RWPE1 (cell line): ENCODE data around the gene MYPOP.

ENCODE experiments used
- CTCF ChIA-PET: fragments of 350-600 bp; sonication (Branson Sonifier 250); formaldehyde crosslinking; extraction: SDS; loops from one replicate; lab custom pipeline; 2021; lab: Yijun Ruan, JAX
- POLR2A ChIA-PET: fragments of 400-600 bp; formaldehyde crosslinking; extraction: SDS; loops from one replicate; lab custom pipeline; 2020; ENCODE audit warnings: antibody characterized with exemption; ENCODE audit not compliant: low non-redundant PET; lab: Yijun Ruan, JAX
- DNase-seq: peaks from one replicate; pipeline ENCODE4 v3.0.0; 2012; ENCODE audit warnings: low spot score
- H3K27ac ChIP-seq: fragments of 450-650 bp; 2 replicates; pipeline ENCODE4 v1.5.1; 2017
- CTCF ChIP-seq: fragments of 450-650 bp; conservative IDR thresholded peaks from 2 replicates; pipeline ENCODE4 v1.5.1; 2017; ENCODE audit warnings: low read depth, mild to moderate bottlenecking

The MYPOP gene

GRCh38 chr19:45865269-45865948, 37.0 kb downstream of the MYPOP start:
- no peak for TF ChIP-seq CTCF
- POLR2A ChIA-PET: no interaction called here
- H3K27ac ChIP-seq: no peak overlapping the region
- no peak for DNase-seq
- CTCF ChIA-PET: interaction anchor here (0.5 to 1.5 kb wide), 4 partner anchors 17 to 49 kb away, joined by 3 read pairs; no protein-coding TSS in a partner anchor

- ChIA-PET CTCF (interaction anchor here (0.5 to 1.7 kb wide), 6 partner anchors 18 to 146 kb away, joined by 3 to 8 read pairs (median 4); no protein-coding TSS in a partner anchor), POLR2A (no interaction called here)
- TF ChIP-seq CTCF: no peak
- no peak overlapping the region for H3K27ac ChIP-seq
- no peak for DNase-seq
These were observed 37.8 kb downstream of the MYPOP start for GRCh38 chr19:45864629-45865082.

GRCh38 chr19:45863840-45864628, 38.4 kb downstream of the MYPOP start, which contains the start of gene FOXA3:
Gene FOXA3, plus strand, starts transcription at chr19:45864326. Its CDS starts 131 bp downstream, at chr19:45864457.
- peak within 1 kb of the TSS; percentile 86 for H3K27ac ChIP-seq
- TF ChIP-seq CTCF: peak; percentile 60
- CTCF ChIA-PET: interaction anchor here (0.6 to 1.7 kb wide), 6 partner anchors 17 to 186 kb away, joined by 3 to 8 read pairs (median 4); no protein-coding TSS in a partner anchor
- POLR2A ChIA-PET: no interaction called here
- DNase-seq: no peak

GRCh38 chr19:45863335-45863839, 39.0 kb downstream of the MYPOP start:
- ChIA-PET CTCF (interaction anchor here (0.6 to 1.7 kb wide), 3 partner anchors 17 to 186 kb away, joined by 3 to 7 read pairs (median 4); no protein-coding TSS in a partner anchor), POLR2A (no interaction called here)
- H3K27ac ChIP-seq: peak overlapping the region; percentile 86
- no peak for DNase-seq
- TF ChIP-seq CTCF: no peak

GRCh38 chr19:45862564-45863334, 39.7 kb downstream of the MYPOP start, which contains the start of gene SYMPK:
Gene SYMPK, minus strand, starts transcription at chr19:45863147. Its CDS starts 8,652 bp downstream, at chr19:45854495.
- DNase-seq: peak; percentile 99
- CTCF ChIA-PET: interaction anchor here (0.6 to 1.7 kb wide), 3 partner anchors 18 to 185 kb away, joined by 3 to 7 read pairs (median 4); no protein-coding TSS in a partner anchor
- TF ChIP-seq CTCF: no peak
- POLR2A ChIA-PET: no interaction called here
- H3K27ac ChIP-seq: peak within 1 kb of the TSS; percentile 86
